Retina (tissue), 1 donor: ENCODE results near the gene RAPH1.
"Not testable (repeated sequence)": the region's sequence is repeated elsewhere in the genome, so short reads cannot be mapped to it uniquely, and the experiment has no call there.

Experiments
- DNase-seq: peaks from one replicate; pipeline ENCODE4 v3.0.0-alpha.2; 2016

RAPH1 gene

DNA sequence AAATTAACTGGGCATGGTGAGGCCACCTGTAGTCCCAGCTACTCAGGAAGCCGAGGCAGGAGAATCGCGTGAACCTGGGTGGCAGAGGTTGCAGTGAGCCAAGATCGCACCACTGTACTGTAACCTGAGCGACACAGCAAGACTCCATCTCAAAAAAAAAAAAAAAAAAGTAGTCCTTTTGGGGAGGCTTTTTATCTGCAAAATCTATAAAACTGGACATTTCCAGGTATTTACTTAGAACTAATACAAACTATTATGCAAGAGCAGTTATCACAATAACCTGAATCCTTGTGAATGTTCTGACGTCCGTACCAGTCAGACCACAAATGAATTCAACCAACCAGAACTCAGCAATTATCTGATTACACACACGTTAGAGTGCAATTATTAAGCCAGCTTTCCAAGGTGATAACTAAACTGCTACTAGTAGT is 8.8 kb upstream of the RAPH1 start:
- no peak for DNase-seq

DNA sequence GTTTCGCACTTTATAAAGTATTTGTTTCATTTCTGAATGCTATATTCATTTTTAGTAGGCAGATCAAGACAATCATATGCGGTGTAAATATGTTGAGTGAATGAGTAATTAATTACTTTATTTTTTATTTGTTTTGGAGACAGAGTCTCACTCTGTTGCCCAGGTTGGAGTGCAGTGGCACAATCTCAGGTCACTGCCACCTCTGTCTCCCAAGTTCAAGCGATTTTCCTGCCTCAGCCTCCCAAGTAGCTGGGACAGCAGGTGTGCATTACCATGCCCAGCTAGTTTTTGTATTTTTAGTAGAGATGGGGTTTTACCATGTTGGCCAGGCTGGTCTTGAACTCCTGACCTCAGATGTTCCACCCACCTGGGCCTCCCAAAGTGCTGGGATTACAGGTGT is 5.5 kb upstream of the RAPH1 start:
- not testable (repeated sequence) for DNase-seq

DNA sequence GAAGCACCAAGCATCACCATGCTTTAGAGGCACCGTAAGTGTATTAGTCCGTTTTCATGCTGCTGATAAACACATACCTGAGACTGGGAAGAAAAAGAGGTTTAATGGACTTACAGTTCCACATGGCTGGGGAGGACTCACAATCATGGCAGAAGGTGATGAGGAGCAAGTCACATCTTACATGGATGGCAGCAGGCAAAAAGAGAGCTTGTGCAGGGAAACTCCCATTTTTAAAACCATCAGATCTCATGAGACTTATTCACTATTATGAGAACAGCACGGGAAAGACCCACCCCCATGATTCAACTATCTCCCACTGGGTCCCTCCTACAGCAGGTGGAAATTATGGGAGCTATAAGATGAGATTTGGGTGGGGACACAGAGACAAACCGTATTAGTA is 3.1 kb upstream of the RAPH1 start:
- DNase-seq, result not testable (repeated sequence)

DNA sequence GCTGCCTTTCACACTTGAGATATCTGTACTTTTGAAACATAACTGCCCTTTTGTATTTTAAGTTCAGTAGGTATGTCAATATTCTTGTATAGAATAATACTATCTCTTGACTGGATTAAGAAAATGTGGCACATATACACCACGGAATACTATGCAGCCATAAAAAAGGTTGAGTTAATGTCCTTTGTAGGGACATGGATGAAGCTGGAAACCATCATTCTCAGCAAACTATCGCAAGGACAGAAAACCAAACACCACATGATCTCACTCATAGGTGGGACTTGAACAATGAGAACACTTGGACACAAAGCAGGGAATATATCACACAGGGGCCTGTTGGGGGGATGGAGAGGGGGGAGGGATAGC is 1.5 kb upstream of the RAPH1 start:
- DNase-seq, result not testable (repeated sequence)

DNA sequence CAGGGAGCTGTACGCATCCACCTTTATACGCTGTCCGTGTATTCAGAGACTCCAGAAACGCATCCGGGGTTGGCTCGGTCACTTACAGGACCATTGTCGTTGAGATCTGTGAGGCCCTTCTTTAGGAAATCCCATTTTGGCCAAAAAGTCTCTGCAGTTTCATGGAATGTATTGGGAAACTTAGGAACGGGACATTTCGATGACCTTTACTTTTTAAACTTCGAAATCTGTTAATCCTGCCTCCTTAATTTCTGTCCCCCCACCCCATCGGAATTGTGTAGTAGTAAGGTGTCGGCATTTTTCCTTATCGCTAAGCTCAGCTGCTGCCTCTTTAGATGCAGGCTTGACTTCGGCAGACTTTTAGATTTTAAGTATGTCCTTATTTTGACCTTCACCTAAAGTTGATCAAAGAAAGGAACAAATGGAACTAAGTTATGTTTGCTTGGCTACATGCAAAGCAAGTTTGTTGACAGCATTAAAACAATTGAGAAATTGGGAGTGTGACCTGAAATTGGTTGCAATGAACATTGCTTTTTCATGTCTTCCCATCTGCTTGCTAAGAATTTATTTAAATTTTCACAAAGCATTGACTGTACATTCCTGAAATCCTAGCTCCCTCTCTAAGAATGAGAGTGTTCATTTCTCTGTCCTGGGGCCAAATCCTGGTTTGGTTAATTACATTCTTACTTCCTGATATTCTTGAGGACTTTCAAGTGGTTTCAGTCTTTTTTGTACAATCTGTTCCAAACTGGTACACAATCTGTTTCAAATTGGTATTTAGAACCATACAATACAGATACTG is 884 bp upstream of the RAPH1 start:
- no peak for DNase-seq

DNA sequence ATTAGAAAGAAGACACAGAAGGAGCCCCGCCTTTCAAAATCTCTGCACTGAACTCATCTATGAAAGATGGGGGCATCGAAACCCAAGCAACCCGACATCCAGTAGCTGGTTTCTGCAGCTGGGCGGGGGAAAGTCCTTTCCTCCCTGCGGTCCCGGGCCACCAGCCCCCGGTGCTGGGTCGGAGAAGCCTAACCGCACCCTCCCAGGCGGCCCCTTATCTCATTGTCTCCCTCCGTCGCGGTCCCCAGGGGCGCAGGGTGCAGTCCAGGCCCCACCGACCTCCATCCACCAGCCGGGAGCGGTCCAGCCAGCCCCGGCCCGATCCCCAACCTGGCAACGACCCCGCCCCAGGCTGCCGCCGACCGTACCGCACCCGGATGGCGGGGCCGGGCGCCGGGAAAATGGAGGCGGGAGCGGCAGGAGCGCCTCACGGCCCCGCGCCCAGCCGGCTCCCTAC is 452 bp downstream of the RAPH1 start:
- peak; percentile 89 for DNase-seq

DNA sequence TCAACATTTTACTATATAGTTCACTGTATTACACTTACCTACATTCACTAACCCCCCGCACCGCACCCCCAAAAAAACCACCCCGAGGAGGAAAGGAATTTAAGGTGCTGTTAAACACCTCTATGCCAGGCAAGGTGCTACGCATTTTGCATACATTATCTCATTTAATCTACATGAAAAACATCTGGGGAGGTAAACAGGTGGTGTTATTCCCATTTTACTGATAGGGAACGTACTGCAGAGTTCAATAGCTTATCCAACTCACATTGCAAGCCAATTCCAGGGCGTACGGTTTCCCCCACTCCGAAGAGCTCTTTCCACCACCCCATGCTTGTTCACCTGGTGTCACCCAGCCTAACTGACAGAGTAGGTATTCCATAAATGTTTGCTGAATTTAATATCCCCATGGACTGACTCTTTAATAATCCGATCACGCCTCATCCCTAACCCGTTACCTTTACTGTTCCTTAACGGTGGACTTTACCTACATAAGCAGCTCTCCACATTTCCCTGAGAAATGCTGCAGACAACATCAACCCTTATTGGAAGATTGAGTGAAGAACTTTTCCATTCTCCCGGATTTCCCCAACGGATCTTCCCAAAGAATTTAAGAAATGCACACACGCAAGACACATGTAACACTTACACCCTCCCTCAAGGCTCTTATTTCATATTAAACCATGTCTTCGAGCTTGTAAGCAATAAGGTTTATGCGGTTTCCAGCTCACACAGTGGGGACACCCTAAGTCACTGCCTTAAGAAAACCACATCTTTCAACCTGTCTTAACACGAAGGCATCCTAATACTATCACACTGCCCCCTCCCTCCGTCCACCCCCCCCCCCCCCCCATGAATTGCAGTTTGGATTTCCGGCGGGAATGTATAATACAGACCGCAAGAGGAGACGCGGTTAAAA is 1.2 kb downstream of the RAPH1 start:
- DNase-seq, result peak; percentile 41

DNA sequence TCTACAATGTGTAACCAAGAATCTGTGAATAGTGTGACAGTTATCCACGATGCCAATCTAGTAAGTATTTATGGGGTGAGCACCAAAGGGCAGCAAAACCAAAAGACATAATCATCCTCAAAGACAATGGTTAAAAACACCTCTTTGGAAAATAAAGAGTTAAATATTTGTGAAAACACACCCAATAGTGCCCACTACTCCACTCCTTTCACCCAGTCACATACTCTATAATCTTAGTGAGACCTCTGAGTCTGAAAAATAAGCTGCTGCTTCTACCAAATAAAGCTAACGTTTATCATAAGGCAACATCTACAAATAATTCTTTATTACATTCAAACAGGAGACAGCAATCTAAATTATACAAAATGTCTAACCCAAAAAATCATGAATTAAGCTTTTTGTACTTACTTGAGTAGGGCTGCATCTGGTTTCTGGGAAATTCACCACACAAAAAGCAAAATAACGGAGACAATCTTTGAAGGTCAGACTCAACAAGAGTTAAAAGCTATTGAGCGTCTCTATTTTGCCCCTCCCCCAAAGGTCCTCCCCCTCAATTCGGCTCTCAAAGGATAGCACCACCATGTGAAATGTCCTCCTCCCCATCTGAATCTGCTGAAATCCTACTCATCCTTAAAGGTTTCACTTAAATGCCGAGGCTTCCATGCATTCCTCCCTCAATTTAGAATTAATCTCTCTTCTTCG is 2.0 kb downstream of the RAPH1 start:
- DNase-seq, result peak; percentile 17

DNA sequence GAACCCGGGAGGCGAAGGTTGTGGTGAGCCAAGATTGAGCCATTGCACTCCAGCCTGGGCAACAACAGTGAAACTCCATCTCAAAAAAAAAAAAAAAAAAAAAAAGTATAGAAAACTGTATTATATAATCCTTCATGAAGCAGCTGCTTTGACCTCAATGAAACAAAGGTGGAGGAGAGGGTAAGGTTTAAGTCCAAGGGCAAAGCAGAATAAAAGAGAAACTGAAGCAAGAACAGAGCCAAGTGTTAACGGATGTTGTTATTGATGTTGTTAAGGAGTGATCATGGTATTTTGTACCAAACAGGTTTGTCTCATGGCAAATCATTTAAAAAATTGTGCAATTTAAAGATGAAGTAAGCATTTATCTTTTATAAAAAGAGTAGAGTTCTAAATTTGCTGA is 7.4 kb downstream of the RAPH1 start:
- DNase-seq, result no peak

DNA sequence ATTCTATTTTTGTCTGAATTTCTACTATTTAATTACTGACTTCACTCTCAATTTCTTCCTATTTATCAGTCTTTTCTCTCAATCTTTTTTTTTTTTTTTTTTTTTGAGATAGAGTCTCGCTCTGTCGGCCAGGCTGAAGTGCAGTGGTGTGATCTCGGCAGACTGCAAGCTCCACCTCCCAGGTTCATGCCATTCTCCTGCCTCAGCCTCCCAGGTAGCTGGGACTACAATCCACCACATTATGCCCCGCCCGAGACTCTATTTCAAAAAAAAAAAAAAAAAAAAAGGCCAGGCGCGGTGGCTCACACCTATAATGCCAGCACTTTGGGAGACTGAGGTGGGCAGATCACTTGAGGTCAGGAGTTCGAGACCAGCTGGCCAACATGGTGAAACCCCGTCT is 21.8 kb downstream of the RAPH1 start:
- not testable (repeated sequence) for DNase-seq

DNA sequence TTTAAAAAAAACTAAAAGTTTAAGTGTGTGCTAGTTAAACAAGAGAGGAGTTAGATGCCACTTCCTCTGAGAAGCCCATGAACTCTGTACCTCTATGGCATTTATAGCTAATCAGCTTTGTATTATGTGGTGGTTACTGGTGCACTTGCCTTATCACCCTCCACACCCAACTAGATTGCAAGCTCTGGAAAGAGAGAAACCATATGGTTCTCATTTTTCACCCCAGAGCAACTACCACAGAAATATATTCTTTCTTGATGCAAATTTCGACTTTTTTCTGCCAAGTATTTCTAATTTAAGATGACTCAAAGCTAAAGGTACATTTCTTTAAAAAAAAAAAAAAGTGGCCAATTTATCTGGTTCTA is 24.2 kb downstream of the RAPH1 start:
- no peak for DNase-seq

DNA sequence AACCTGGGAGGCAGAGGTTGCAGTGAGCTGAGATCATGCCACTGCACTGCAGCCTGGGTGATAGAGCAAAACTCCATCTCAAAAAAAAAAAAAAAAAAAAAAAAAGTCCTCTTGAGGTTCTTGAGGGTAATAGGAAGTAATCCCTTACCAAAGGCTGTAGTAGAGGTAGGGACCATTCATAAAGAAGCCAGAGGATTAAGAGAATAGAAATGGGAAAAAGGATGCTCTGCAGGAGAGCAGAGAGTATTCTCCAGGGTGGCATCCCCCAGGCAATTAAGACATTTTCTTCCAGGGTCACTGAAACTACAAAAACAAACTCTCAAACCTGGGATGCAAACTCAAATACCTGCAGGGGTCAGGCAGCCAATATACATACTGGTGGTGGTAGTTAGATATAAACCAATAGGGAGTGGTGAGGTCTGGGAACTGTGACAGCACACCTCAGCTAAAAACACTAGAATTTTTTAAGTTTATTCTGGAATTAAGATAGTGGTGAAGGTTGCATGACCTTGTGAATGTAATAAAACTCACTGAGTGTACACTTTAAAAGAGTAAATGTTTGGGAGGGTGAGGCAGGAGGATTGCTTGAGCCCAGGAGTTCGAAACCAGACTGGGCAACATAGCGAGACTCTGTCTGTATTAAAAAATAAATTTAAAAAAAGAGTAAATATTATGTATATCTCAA is 24.7 kb downstream of the RAPH1 start:
- no peak for DNase-seq

DNA sequence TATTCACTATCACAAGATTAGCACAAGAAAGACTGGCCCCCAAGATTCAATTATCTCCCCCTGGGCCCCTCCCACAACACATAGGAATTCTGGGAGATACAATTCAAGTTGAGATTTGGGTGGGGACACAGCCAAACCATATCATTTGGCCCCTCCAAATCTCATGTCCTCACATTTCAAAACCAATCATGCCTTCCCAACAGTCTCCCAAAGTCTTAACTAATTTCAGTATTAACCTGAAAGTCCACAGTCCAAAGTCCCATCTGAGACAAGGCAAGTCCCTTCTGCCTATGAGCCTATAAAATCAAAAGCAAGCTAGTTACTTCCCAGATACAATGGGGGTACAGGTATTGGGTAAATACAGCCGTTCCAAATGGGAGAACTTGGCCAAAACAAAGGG is 31.6 kb downstream of the RAPH1 start:
- not testable (repeated sequence) for DNase-seq

DNA sequence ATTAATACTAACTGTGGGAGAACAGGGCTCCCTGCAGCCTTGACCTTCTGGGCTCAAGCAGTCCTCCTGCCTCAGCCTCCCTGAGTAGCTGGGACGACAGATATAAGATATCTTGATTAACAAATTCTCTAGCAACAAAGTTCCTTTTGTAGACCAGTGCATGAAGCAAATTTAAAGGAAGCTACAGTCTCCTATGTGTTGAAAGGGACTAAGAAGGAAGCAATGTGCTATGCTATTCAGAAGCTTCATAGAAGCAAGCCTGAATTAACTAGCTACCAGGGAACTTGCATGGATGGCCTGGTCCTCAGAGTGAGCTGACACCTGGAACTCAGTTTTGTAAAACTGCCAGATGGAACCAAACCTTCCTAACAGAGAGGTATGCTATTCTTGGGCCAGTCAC is 33.2 kb downstream of the RAPH1 start:
- DNase-seq, result no peak

DNA sequence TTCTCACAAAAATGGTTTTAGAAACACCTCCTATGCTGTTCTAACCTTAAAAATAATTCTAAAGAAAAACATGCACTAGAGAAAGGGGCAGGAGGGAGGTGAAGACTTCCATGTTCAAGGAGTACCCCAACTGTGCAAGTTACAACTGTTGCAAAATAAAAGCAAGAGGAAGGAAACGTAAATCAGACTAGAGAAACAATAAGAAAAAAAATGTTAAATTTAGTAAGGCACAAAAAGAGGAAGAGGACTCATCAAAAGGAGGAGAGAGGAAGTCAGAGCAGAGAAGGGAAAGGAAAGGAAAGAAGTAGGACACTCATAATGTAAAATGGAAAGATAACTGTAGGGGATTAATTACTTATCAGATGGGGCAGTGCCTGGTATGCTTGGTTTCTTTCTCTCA is 34.1 kb downstream of the RAPH1 start:
- DNase-seq, result no peak

DNA sequence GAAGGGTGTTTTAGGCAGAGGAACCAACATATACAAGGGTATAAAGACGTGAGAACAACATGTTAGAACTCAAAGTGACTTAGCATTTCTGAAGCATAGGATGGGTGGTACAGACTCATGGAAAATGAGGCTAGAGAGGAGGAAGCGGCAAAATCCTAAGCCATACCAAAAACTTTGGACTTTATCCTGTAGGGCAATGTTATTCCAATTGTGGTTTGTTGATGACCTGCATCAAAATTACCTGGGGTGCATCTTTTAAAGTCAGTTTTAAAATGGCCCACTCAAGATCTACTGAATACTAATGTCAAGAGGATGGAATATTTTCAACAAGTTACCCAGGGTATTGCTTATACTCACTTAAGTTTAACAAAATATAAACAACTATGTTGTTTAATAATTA is 34.8 kb downstream of the RAPH1 start:
- DNase-seq, result no peak

DNA sequence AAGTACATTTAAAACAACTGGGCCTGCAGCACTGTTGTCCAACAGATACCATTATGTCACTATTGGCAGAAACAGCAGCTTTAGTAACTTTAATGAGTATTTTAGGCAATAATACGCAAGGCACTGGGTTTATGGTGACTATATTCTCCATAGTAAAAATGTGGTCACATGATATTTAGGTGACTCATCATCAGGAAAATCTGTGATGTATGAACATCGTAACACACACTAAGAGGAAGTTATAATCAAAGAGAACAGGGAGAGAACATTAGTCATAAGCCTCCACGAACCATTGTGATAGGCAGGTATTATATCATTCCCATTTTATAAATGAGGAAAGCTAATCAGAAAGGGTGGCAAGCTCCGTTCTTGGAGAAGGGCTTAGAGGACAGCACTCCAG is 36.9 kb downstream of the RAPH1 start:
- no peak for DNase-seq

DNA sequence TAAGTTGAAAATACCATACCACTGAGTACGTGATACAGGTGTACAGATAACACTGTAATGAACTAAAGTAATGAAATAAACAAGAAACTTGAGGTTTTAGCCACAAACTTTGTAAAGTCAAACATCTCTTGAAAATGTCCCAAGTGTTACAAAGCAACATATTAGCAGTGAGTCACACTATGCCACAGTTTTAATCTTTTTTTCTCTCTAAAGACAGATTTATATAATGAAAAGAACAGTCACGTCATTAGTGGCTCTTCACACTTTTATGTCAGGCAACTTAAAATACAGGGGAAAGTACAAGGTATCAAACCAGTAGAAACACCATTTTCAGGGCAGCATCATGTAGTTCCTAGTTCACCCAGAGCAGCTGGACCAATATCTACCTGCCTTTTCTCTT is 42.1 kb downstream of the RAPH1 start:
- no peak for DNase-seq

DNA sequence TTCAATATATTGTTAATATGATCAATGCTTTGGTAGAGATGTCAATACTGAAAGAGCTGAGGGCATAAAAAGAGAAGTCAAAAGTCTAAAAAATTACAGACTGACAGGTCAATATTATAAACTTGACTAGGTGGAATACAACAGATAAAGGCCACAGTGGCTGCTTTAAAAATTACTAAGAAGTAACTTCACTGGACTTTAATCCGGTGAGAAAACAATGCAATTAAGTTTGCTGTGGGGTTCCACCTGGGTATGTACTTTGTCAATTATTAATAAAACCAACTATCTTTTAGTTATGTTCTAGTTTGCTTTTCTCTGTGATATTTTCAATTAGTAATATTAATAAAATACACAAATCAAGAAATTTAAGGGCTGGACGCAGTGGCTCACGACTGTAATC is 44.7 kb downstream of the RAPH1 start:
- DNase-seq, result no peak

DNA sequence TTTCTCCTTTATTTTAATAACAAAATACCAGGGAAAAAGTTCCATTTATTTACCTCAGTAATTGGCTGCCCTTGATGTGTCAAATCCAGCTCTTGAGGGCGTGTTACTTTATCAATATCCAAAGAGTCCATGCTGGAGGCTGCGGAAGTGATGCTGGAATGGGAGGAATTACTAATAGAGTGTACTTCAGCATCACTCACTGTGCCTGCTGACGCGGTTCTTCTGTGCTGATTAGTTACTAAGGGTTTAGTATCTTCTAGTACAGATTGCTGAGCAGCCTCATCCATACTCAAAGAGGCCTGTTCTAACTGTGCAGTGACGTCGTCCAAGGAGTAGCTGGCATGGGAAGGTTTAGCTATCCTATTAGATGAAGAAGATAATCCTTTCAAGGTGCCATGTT is 45.6 kb downstream of the RAPH1 start:
- DNase-seq, result no peak

DNA sequence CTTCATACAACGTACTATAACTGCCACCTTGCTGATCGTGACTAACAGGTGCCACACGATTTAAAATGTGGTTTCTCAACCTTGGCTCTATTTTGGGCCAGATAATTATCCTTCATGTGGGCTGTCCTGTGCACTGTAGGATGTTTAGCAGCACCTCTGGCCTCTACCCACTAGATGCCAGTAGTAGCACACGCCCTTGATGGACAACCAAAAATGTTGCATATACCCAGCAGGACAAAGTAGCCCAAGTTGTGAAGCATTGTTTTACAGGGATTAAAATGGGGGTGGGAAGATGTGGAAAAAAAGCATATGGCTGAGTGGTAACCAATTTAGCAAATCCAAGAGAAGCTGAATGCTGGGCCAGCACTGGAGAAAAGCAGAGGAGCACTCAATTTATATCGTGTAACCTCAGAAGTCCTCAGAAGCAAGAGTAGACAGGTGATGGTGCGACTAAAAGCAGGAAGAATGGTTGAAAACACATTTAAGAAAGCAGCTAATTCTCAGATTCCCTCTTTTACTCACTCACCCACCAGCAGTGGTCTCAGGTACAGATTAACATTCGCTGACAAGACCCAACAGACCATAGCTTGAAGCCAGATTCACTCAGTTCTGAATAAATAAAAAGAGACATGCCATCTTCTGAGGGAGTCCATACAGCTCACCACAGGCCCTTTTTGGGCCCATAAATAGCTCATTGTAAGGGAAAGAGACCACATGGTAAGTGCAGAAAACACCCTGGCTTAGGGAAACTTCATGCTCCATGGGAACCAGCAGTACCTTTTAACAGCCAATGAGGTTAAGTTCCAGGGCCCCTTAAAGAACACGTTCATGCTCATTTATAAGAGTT is 50.6 kb downstream of the RAPH1 start:
- peak; percentile 17 for DNase-seq

DNA sequence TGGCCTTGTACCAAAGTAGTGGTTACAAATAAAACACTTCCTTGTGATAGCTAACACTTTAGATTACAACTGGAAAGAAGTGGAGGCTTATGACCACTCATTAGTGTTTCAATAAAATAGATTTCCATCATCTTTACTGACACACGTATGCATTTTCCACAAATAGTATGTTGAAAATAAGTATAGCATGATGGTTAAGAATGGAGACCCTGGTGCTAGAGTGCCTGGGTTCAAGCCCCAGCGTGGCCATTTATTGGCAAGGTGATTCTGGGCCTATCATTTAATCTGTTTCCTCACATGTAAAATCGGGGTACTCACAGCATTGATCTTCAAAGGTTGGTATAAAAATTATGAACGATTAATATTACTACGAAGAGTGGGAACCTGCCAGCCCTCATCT is 54.5 kb downstream of the RAPH1 start:
- no peak for DNase-seq
